GM12878 (cell line): ENCODE data around the gene AIF1L. TPM values are rescaled to one million over a fixed set of nuclear protein-coding genes. Genes with fewer than 3 reads are reported as not detected.

Experiments
- CREM ChIP-seq: IDR thresholded peaks from 2 replicates; pipeline ENCODE4 v1.6.1; 2014; ENCODE audit warnings: antibody characterized with exemption, low read depth
- EED ChIP-seq: sonication (generic); IDR thresholded peaks from 2 replicates; pipeline ENCODE4 v1.6.1; 2016; ENCODE audit warnings: antibody characterized with exemption, low read depth
- RELA ChIP-seq: fragments of 450-650 bp; IDR thresholded peaks from 2 replicates; pipeline ENCODE4 v1.8.0; 2014; ENCODE audit warnings: borderline replicate concordance; ENCODE audit not compliant: partially characterized antibody
- SIN3A ChIP-seq: IDR thresholded peaks from 2 replicates; pipeline ENCODE4 v1.6.1; 2012; ENCODE audit warnings: low read depth, low read length, improper control_type of control experiment
- YBX1 ChIP-seq: fragments of 450-650 bp; IDR thresholded peaks from 2 replicates; pipeline ENCODE4 v1.6.1; 2016; ENCODE audit warnings: antibody characterized with exemption
- polyA plus RNA-seq, 11 experiments: library from polyadenylated mRNA; depleted of rRNA in 4 of 11; unstranded in 6 of 11; stranded (reverse) in 5 of 11; fragments of >200 nt; fragmentation: Nextera tagmentation in 4 of 11; fragmentation: Illumina TruSeq in 1 of 11; extraction: Ambion mirVana in 4 of 11; extraction: Trizol in 1 of 11; gene quantifications; 1 replicate in 1 of 11; 2 replicates in 10 of 11; pipeline versions ENCODE4 v1.2.1 to v1.2.3, GENCODE V29; 2011 to 2016; ENCODE audit warnings: inconsistent platforms in 2 of 11, missing spikeins in 2 of 11, low read depth in 1 of 11
- total RNA-seq, 4 experiments: library from RNA; depleted of rRNA in 3 of 4; stranded (reverse); fragments of >200 nt in 3 of 4; fragmentation: Illumina TruSeq in 1 of 4; extraction: Trizol in 1 of 4; gene quantifications; 2 replicates each; pipeline versions ENCODE4 v1.2.1 to v1.2.3, GENCODE V29; 2013 to 2021
- TF ChIP-seq, protein P1 (sequence below): IDR thresholded peaks from 2 replicates; pipeline ENCODE4 v1.6.1; 2012; ENCODE audit warnings: improper control_type of control experiment, low read depth, low read length; ENCODE audit not compliant: insufficient replicate concordance
- TF ChIP-seq, protein P2 (sequence below): fragments of 450-650 bp; formaldehyde crosslinking; IDR thresholded peaks from 2 replicates; pipeline ENCODE4 v1.5.0; 2022; ENCODE audit warnings: mild to moderate bottlenecking, missing genetic modification characterization

AIF1L gene
- total and polyA plus RNA-seq, 10 of the 15 experiments (the other 5 are each of a cell fraction or from before 2014, with no cell fraction given), result 0.07 to 0.15 (median 0.08) TPM; not detected in 7

DNA sequence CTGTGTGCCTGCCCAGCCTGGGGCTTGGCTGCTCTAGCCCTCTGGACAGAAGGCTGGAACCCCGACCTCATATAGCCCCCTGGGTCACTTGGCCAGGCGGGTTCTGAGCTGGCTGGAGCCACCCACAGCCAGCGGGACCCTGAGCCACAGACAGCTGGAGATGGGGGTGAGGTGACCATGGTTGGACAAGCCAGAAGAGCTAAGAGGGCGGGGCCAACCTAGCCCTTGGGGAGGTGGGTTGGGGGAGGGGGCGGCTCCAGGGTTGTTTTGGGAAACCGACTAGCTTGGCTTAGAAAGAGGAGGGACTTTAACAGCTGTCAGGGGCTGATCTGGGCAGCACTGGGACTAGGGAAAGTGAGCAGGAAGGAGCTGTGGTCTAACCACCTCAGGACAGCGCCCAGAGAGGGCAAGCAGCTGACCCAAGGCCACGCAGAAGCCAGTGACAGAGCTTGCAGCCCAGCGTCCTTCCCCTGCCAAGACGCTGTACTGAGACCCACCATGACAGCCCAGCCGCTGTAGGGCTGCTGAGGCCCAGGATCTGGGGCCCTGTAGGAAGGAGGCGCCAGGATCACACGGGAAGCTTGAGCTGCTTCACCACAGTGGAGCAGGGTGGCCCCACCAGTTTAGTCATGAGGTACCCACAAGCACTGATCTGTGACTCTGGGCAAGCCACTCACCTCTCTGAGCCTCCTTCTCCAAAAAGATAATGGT lies 2.2 kb downstream of the AIF1L start (continued):
- TF ChIP-seq, protein P1, sequence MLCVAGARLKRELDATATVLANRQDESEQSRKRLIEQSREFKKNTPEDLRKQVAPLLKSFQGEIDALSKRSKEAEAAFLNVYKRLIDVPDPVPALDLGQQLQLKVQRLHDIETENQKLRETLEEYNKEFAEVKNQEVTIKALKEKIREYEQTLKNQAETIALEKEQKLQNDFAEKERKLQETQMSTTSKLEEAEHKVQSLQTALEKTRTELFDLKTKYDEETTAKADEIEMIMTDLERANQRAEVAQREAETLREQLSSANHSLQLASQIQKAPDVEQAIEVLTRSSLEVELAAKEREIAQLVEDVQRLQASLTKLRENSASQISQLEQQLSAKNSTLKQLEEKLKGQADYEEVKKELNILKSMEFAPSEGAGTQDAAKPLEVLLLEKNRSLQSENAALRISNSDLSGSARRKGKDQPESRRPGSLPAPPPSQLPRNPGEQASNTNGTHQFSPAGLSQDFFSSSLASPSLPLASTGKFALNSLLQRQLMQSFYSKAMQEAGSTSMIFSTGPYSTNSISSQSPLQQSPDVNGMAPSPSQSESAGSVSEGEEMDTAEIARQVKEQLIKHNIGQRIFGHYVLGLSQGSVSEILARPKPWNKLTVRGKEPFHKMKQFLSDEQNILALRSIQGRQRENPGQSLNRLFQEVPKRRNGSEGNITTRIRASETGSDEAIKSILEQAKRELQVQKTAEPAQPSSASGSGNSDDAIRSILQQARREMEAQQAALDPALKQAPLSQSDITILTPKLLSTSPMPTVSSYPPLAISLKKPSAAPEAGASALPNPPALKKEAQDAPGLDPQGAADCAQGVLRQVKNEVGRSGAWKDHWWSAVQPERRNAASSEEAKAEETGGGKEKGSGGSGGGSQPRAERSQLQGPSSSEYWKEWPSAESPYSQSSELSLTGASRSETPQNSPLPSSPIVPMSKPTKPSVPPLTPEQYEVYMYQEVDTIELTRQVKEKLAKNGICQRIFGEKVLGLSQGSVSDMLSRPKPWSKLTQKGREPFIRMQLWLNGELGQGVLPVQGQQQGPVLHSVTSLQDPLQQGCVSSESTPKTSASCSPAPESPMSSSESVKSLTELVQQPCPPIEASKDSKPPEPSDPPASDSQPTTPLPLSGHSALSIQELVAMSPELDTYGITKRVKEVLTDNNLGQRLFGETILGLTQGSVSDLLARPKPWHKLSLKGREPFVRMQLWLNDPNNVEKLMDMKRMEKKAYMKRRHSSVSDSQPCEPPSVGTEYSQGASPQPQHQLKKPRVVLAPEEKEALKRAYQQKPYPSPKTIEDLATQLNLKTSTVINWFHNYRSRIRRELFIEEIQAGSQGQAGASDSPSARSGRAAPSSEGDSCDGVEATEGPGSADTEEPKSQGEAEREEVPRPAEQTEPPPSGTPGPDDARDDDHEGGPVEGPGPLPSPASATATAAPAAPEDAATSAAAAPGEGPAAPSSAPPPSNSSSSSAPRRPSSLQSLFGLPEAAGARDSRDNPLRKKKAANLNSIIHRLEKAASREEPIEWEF, result no peak
- no peak for TF ChIP-seq CREM
- TF ChIP-seq EED, result no peak
- no peak for TF ChIP-seq SIN3A
- no peak for TF ChIP-seq RELA
- TF ChIP-seq YBX1, result no peak
- TF ChIP-seq, protein P2, sequence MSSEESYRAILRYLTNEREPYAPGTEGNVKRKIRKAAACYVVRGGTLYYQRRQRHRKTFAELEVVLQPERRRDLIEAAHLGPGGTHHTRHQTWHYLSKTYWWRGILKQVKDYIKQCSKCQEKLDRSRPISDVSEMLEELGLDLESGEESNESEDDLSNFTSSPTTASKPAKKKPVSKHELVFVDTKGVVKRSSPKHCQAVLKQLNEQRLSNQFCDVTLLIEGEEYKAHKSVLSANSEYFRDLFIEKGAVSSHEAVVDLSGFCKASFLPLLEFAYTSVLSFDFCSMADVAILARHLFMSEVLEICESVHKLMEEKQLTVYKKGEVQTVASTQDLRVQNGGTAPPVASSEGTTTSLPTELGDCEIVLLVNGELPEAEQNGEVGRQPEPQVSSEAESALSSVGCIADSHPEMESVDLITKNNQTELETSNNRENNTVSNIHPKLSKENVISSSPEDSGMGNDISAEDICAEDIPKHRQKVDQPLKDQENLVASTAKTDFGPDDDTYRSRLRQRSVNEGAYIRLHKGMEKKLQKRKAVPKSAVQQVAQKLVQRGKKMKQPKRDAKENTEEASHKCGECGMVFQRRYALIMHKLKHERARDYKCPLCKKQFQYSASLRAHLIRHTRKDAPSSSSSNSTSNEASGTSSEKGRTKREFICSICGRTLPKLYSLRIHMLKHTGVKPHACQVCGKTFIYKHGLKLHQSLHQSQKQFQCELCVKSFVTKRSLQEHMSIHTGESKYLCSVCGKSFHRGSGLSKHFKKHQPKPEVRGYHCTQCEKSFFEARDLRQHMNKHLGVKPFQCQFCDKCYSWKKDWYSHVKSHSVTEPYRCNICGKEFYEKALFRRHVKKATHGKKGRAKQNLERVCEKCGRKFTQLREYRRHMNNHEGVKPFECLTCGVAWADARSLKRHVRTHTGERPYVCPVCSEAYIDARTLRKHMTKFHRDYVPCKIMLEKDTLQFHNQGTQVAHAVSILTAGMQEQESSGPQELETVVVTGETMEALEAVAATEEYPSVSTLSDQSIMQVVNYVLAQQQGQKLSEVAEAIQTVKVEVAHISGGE (CRISPR knock-in tag), result no peak
